ENCODE results near the gene NLGN1.

DNA sequence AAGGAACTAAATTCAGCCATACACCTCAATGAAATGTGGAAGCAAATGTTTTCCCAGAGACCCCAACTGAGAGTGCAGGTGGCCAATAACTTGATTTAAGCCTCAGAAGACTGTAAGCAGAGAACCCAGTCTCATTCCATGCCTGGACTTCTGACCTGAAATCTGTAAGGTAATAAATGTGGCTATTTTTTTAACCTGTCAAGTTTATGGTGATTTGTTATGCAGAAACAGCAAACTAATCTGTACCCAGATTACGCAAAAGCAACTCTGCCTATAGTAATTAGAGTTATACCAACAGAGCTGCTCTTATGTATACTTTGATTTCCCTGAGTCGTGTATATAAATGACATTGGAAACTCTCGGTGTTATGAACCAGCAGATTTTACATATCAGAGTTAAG, 927.6 kb downstream of the NLGN1 start:
- TF ChIP-seq POLR2A (IDR thresholded peaks at IDR 0.05; ENCODE audit: low read depth), result no peak
- TF ChIP-seq, protein P1, sequence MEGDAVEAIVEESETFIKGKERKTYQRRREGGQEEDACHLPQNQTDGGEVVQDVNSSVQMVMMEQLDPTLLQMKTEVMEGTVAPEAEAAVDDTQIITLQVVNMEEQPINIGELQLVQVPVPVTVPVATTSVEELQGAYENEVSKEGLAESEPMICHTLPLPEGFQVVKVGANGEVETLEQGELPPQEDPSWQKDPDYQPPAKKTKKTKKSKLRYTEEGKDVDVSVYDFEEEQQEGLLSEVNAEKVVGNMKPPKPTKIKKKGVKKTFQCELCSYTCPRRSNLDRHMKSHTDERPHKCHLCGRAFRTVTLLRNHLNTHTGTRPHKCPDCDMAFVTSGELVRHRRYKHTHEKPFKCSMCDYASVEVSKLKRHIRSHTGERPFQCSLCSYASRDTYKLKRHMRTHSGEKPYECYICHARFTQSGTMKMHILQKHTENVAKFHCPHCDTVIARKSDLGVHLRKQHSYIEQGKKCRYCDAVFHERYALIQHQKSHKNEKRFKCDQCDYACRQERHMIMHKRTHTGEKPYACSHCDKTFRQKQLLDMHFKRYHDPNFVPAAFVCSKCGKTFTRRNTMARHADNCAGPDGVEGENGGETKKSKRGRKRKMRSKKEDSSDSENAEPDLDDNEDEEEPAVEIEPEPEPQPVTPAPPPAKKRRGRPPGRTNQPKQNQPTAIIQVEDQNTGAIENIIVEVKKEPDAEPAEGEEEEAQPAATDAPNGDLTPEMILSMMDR (IDR thresholded peaks at IDR 0.05), result no peak
- TF ChIP-seq POLR2AphosphoS5 (IDR thresholded peaks at IDR 0.05), result no peak
